ENCODE data around the gene GOLGA2. TPM values are rescaled to one million over a fixed set of nuclear protein-coding genes. Genes with fewer than 3 reads are reported as not detected.

The GOLGA2 gene
- total and polyA plus RNA-seq, 2 of the 13 experiments (the other 11 are each of a cell fraction or from before 2014, with no cell fraction given), result 45.3 to 45.8 TPM

DNA sequence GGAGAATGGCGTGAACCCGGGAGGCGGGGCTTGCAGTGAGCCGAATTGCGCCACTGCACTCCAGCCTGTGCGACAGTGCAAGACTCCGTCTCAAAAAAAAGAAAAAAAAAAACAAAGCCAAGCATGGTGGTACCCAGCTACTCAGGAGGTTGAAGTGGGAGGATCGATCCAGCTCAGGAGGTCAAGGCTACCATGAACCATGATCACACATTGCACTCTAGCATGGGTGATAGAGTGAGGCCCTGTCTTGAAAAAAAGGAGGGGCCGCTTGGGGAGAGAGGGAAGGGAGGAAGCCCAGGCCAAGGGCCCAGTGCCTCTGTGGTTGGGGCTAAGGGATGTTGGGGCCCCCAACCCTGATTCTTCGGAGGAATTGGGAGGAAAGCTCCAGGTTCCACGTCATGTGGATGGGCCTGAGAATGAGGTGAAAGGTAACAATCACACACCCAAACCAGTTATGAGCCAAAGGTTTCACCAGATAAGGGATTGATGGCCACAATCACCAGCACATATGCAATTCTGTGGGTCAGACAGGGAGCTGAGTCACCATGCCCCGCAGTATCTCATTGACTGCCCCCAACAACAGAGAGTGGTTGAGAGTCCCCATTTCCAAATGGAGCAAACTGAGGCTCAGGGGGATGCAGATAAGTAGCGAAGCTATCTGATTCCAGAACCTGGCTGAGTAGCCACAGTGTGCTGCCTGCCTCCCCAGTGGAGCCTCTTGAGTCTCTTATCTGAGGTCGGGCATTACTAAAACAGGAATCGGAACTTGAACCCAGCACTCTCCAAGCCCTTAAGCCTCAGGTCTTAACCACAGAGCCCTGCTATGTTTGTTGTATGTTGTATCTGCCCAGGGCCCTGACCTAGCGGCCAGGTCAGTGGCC lies 20.8 kb upstream of the GOLGA2 start (continued):
- TF ChIP-seq, protein P1, sequence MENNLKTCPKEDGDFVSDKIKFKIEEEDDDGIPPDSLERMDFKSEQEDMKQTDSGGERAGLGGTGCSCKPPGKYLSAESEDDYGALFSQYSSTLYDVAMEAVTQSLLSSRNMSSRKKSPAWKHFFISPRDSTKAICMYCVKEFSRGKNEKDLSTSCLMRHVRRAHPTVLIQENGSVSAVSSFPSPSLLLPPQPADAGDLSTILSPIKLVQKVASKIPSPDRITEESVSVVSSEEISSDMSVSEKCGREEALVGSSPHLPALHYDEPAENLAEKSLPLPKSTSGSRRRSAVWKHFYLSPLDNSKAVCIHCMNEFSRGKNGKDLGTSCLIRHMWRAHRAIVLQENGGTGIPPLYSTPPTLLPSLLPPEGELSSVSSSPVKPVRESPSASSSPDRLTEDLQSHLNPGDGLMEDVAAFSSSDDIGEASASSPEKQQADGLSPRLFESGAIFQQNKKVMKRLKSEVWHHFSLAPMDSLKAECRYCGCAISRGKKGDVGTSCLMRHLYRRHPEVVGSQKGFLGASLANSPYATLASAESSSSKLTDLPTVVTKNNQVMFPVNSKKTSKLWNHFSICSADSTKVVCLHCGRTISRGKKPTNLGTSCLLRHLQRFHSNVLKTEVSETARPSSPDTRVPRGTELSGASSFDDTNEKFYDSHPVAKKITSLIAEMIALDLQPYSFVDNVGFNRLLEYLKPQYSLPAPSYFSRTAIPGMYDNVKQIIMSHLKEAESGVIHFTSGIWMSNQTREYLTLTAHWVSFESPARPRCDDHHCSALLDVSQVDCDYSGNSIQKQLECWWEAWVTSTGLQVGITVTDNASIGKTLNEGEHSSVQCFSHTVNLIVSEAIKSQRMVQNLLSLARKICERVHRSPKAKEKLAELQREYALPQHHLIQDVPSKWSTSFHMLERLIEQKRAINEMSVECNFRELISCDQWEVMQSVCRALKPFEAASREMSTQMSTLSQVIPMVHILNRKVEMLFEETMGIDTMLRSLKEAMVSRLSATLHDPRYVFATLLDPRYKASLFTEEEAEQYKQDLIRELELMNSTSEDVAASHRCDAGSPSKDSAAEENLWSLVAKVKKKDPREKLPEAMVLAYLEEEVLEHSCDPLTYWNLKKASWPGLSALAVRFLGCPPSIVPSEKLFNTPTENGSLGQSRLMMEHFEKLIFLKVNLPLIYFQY (CRISPR knock-in tag; IDR thresholded peaks at IDR 0.05; ENCODE audit: borderline replicate concordance), result no peak
- TF ChIP-seq ZMYM4 (CRISPR knock-in tag; IDR thresholded peaks at IDR 0.05) (no peak), ZNF256 (CRISPR knock-in tag; conservative IDR thresholded peaks at IDR 0.05) (0 out of 2 replicates have a peak, but pooled peaks have one; percentile 10), ZKSCAN1 (IDR thresholded peaks at IDR 0.05; ENCODE audit: low read length) (no peak), ZNF136 (CRISPR knock-in tag; IDR thresholded peaks at IDR 0.05; ENCODE audit: low read depth) (0 out of 2 replicates have a peak, but pooled peaks have one; percentile 16), NFKB2 (CRISPR knock-in tag; IDR thresholded peaks at IDR 0.05; ENCODE audit: borderline replicate concordance) (no peak), ZBTB38 (CRISPR knock-in tag; IDR thresholded peaks at IDR 0.05) (no peak), NFIB (CRISPR knock-in tag; IDR thresholded peaks at IDR 0.05; ENCODE audit: borderline replicate concordance) (no peak), PRPF4 (IDR thresholded peaks at IDR 0.05; ENCODE audit: low read depth, low read length, poor library complexity, severe bottlenecking) (no peak), CHD4 (IDR thresholded peaks at IDR 0.05; ENCODE audit: borderline replicate concordance, low read length) (no peak), ZNF3 (CRISPR knock-in tag; IDR thresholded peaks at IDR 0.05) (no peak), ZNF781 (CRISPR knock-in tag; IDR thresholded peaks at IDR 0.05; ENCODE audit: borderline replicate concordance, not compliant biosample characterization) (no peak), ZNF382 (CRISPR knock-in tag; IDR thresholded peaks at IDR 0.05; ENCODE audit: borderline replicate concordance) (no peak)
- TF ChIP-seq, protein P2, sequence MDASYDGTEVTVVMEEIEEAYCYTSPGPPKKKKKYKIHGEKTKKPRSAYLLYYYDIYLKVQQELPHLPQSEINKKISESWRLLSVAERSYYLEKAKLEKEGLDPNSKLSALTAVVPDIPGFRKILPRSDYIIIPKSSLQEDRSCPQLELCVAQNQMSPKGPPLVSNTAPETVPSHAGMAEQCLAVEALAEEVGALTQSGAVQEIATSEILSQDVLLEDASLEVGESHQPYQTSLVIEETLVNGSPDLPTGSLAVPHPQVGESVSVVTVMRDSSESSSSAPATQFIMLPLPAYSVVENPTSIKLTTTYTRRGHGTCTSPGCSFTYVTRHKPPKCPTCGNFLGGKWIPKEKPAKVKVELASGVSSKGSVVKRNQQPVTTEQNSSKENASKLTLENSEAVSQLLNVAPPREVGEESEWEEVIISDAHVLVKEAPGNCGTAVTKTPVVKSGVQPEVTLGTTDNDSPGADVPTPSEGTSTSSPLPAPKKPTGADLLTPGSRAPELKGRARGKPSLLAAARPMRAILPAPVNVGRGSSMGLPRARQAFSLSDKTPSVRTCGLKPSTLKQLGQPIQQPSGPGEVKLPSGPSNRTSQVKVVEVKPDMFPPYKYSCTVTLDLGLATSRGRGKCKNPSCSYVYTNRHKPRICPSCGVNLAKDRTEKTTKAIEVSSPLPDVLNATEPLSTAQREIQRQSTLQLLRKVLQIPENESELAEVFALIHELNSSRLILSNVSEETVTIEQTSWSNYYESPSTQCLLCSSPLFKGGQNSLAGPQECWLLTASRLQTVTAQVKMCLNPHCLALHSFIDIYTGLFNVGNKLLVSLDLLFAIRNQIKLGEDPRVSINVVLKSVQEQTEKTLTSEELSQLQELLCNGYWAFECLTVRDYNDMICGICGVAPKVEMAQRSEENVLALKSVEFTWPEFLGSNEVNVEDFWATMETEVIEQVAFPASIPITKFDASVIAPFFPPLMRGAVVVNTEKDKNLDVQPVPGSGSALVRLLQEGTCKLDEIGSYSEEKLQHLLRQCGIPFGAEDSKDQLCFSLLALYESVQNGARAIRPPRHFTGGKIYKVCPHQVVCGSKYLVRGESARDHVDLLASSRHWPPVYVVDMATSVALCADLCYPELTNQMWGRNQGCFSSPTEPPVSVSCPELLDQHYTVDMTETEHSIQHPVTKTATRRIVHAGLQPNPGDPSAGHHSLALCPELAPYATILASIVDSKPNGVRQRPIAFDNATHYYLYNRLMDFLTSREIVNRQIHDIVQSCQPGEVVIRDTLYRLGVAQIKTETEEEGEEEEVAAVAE (CRISPR knock-in tag; IDR thresholded peaks at IDR 0.05; ENCODE audit: borderline replicate concordance), result no peak
- TF ChIP-seq, protein P3, sequence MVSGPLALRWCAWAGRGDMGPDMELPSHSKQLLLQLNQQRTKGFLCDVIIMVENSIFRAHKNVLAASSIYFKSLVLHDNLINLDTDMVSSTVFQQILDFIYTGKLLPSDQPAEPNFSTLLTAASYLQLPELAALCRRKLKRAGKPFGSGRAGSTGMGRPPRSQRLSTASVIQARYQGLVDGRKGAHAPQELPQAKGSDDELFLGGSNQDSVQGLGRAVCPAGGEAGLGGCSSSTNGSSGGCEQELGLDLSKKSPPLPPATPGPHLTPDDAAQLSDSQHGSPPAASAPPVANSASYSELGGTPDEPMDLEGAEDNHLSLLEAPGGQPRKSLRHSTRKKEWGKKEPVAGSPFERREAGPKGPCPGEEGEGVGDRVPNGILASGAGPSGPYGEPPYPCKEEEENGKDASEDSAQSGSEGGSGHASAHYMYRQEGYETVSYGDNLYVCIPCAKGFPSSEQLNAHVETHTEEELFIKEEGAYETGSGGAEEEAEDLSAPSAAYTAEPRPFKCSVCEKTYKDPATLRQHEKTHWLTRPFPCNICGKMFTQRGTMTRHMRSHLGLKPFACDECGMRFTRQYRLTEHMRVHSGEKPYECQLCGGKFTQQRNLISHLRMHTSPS (CRISPR knock-in tag; IDR thresholded peaks at IDR 0.05; ENCODE audit: low read depth), result no peak
- TF ChIP-seq, protein P4, sequence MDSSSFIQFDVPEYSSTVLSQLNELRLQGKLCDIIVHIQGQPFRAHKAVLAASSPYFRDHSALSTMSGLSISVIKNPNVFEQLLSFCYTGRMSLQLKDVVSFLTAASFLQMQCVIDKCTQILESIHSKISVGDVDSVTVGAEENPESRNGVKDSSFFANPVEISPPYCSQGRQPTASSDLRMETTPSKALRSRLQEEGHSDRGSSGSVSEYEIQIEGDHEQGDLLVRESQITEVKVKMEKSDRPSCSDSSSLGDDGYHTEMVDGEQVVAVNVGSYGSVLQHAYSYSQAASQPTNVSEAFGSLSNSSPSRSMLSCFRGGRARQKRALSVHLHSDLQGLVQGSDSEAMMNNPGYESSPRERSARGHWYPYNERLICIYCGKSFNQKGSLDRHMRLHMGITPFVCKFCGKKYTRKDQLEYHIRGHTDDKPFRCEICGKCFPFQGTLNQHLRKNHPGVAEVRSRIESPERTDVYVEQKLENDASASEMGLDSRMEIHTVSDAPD (CRISPR knock-in tag; IDR thresholded peaks at IDR 0.05), result no peak

Data from HepG2 (cell line).